RWPE1 (cell line): ENCODE data around the gene TMEM161B.
"Not testable (repeated sequence)": the region's sequence is repeated elsewhere in the genome, so short reads cannot be mapped to it uniquely, and the experiment has no call there.

Experiments used
- CTCF ChIA-PET: fragments of 350-600 bp; sonication (Branson Sonifier 250); formaldehyde crosslinking; extraction: SDS; loops from one replicate; lab custom pipeline; 2021; lab: Yijun Ruan, JAX
- POLR2A ChIA-PET: fragments of 400-600 bp; formaldehyde crosslinking; extraction: SDS; loops from one replicate; lab custom pipeline; 2020; ENCODE audit warnings: antibody characterized with exemption; ENCODE audit not compliant: low non-redundant PET; lab: Yijun Ruan, JAX
- DNase-seq: peaks from one replicate; pipeline ENCODE4 v3.0.0; 2012; ENCODE audit warnings: low spot score
- H3K27ac ChIP-seq: fragments of 450-650 bp; 2 replicates; pipeline ENCODE4 v1.5.1; 2017
- CTCF ChIP-seq: fragments of 450-650 bp; conservative IDR thresholded peaks from 2 replicates; pipeline ENCODE4 v1.5.1; 2017; ENCODE audit warnings: low read depth, mild to moderate bottlenecking

TMEM161B gene

GRCh38 chr5:88269222-88269771 is 652 bp upstream of the TMEM161B start:
- ChIA-PET CTCF (no interaction called here), POLR2A (interaction anchor here (1.2 kb wide), 1 partner anchor 9 kb away, joined by 3 read pairs; no protein-coding TSS in a partner anchor)
- peak; percentile 50 for DNase-seq
- TF ChIP-seq CTCF = no peak
- H3K27ac ChIP-seq = peak overlapping the region; percentile 85

GRCh38 chr5:88264565-88264964 is 4.1 kb downstream of the TMEM161B start:
- CTCF ChIA-PET = interaction anchor here (0.6 kb wide), 1 partner anchor 16 kb away, joined by 12 read pairs; no protein-coding TSS in a partner anchor
- POLR2A ChIA-PET, H3K27ac ChIP-seq, DNase-seq: not testable (repeated sequence)

GRCh38 chr5:88263349-88263748 is 5.3 kb downstream of the TMEM161B start:
- TF ChIP-seq CTCF = no peak
- DNase-seq = no peak
- ChIA-PET CTCF (interaction anchor here (0.6 kb wide), 1 partner anchor 31 kb away, joined by 6 read pairs; no protein-coding TSS in a partner anchor), POLR2A (no interaction called here)
- no peak overlapping the region for H3K27ac ChIP-seq

GRCh38 chr5:88262116-88262515 is 6.5 kb downstream of the TMEM161B start:
- DNase-seq = no peak
- ChIA-PET POLR2A (no interaction called here), CTCF (no interaction called here)
- TF ChIP-seq CTCF = no peak
- H3K27ac ChIP-seq = no peak overlapping the region

GRCh38 chr5:88258636-88259035 is 10.0 kb downstream of the TMEM161B start:
- POLR2A ChIA-PET = no interaction called here
- no peak for TF ChIP-seq CTCF
- CTCF ChIA-PET = interaction anchor here (0.6 kb wide), 1 partner anchor 433 kb away, joined by 4 read pairs; no protein-coding TSS in a partner anchor
- no peak overlapping the region for H3K27ac ChIP-seq
- no peak for DNase-seq

GRCh38 chr5:88256872-88257271 is 11.8 kb downstream of the TMEM161B start:
- no peak for DNase-seq
- CTCF ChIA-PET = interaction anchor here (0.6 kb wide), 1 partner anchor 107 kb away, joined by 3 read pairs; no protein-coding TSS in a partner anchor
- POLR2A ChIA-PET = no interaction called here
- TF ChIP-seq CTCF = no peak
- H3K27ac ChIP-seq = no peak overlapping the region

GRCh38 chr5:88256037-88256436 is 12.6 kb downstream of the TMEM161B start:
- CTCF ChIA-PET = interaction anchor here (0.7 kb wide), 1 partner anchor 424 kb away, joined by 4 read pairs; no protein-coding TSS in a partner anchor
- no peak for TF ChIP-seq CTCF
- DNase-seq = no peak
- no peak overlapping the region for H3K27ac ChIP-seq
- POLR2A ChIA-PET = no interaction called here
